GM12878 (cell line): ENCODE measurements around the gene PPP2R3A. TPM values are rescaled to one million over a fixed set of nuclear protein-coding genes. Genes with fewer than 3 reads are reported as not detected.
A peak's percentile ranks its signal among the peaks of the same experiment; 100 is the strongest.

Source experiments
- ATAC-seq: fragments of 200-7000 bp; cut with Tn5 transposase; 3 replicates; pipeline ENCODE4 v1.9.1; 2020; ENCODE audit warnings: mild to moderate bottlenecking, moderate library complexity
- BruUV-seq: library from RNA; stranded (reverse); fragments of 400-500 nt; replicated peaks from 2 replicates; lab custom pipeline; 2021; lab: Mats Ljungman, UMichigan
- CTCF ChIA-PET: fragments of 300-600 bp; sonication (Branson Sonifier 250); formaldehyde crosslinking; extraction: SDS; loops from one replicate; lab custom pipeline; 2021; ENCODE audit warnings: inconsistent platforms; lab: Yijun Ruan, JAX
- POLR2A ChIA-PET: fragments of 350-600 bp; formaldehyde crosslinking; extraction: SDS; loops from one replicate; lab custom pipeline; 2021; ENCODE audit warnings: inconsistent platforms; lab: Charles Lee
- RAD21 ChIA-PET: fragments of 300-600 bp; sonication (Branson Sonifier 250); formaldehyde crosslinking; loops from one replicate; lab custom pipeline; 2023; ENCODE audit warnings: antibody characterized with exemption; ENCODE audit not compliant: unreplicated experiment; lab: Charles Lee
- SMC1A ChIA-PET: fragments of 300-600 bp; sonication (Branson Sonifier 250); formaldehyde crosslinking; loops from one replicate; lab custom pipeline; 2023; ENCODE audit not compliant: unreplicated experiment, uncharacterized antibody; lab: Charles Lee
- DNase-seq: peaks from one replicate; pipeline ENCODE4 v3.0.0-alpha.2; 2011; ENCODE audit warnings: low read depth, low spot score
- FAIRE-seq: peaks from 3 replicates; lab custom pipeline; 2011; peaks lifted over from hg19 to GRCh38; lab: Jason Lieb, UNC
- H2AFZ ChIP-seq: 2 replicates; pipeline ENCODE4 v1.6.0; 2011; ENCODE audit warnings: low read depth, low read length, control low read depth; ENCODE audit not compliant: control insufficient read depth
- H3K27ac ChIP-seq: 2 replicates; pipeline ENCODE4 v1.5.1; 2011; ENCODE audit warnings: control low read depth; ENCODE audit not compliant: control insufficient read depth, insufficient read depth
- H3K27me3 ChIP-seq, 2 experiments: replicated peaks in 1 of 2; 2 replicates each; pipeline versions ENCODE4 v1.6.0 to v1.6.1; 2011; ENCODE audit warnings: low read length in 1 of 2; ENCODE audit not compliant: control insufficient read depth in 2 of 2, insufficient read depth in 2 of 2
- H3K36me3 ChIP-seq, 2 experiments: 2 replicates each; pipeline ENCODE4 v1.5.1; 2011; ENCODE audit warnings: low read length in 1 of 2; ENCODE audit not compliant: control insufficient read depth in 2 of 2, insufficient read depth in 2 of 2
- H3K4me1 ChIP-seq: 2 replicates; pipeline ENCODE4 v1.6.1; 2011; ENCODE audit warnings: mild to moderate bottlenecking, low read length, moderate library complexity, mixed read lengths; ENCODE audit not compliant: control insufficient read depth, insufficient read depth
- H3K4me2 ChIP-seq: 2 replicates; pipeline ENCODE4 v1.6.0; 2011; ENCODE audit warnings: control low read depth; ENCODE audit not compliant: control insufficient read depth, insufficient read depth
- H3K4me3 ChIP-seq: fragments of 200-600 bp; sonication (generic); 2 replicates; pipeline ENCODE4 v1.5.1; 2016
- H3K79me2 ChIP-seq: 2 replicates; pipeline ENCODE4 v1.6.0; 2011; ENCODE audit warnings: low read length; ENCODE audit not compliant: control insufficient read depth, insufficient read depth
- H3K9ac ChIP-seq: 2 replicates; pipeline ENCODE4 v1.8.0; 2011; ENCODE audit warnings: low read length, control low read depth, mixed read lengths; ENCODE audit not compliant: control insufficient read depth, insufficient read depth
- H3K9me3 ChIP-seq: replicated peaks from 3 replicates; pipeline ENCODE4 v1.5.1; 2011; ENCODE audit warnings: mild to moderate bottlenecking, low read length; ENCODE audit not compliant: control insufficient read depth, insufficient read depth
- H4K20me1 ChIP-seq: 2 replicates; pipeline ENCODE4 v1.6.0; 2011; ENCODE audit not compliant: control insufficient read depth, insufficient read depth
- BMI1 ChIP-seq: fragments of 450-650 bp; IDR thresholded peaks from 2 replicates; pipeline ENCODE4 v1.6.1; 2016; ENCODE audit warnings: mild to moderate bottlenecking, moderate library complexity, borderline replicate concordance
- EGR1 ChIP-seq, 2 experiments: IDR thresholded peaks; 1 replicate in 1 of 2; 2 replicates in 1 of 2; pipeline ENCODE4 v1.6.1; 2011 to 2012; ENCODE audit warnings: low read depth in 2 of 2, low read length in 2 of 2, borderline replicate concordance in 1 of 2, mild to moderate bottlenecking in 1 of 2, moderate library complexity in 1 of 2
- ETV6 ChIP-seq, 2 experiments: fragments of 450-650 bp in 1 of 2; IDR thresholded peaks in 1 of 2; conservative IDR thresholded peaks in 1 of 2; 2 replicates each; pipeline ENCODE4 v1.6.1; 2014; ENCODE audit warnings: antibody characterized with exemption in 1 of 2, borderline replicate concordance in 1 of 2, low read depth in 1 of 2, mild to moderate bottlenecking in 1 of 2, moderate library complexity in 1 of 2
- HDGF ChIP-seq: fragments of 450-650 bp; IDR thresholded peaks from 2 replicates; pipeline ENCODE4 v1.6.1; 2016; ENCODE audit warnings: antibody characterized with exemption
- NFIC ChIP-seq: IDR thresholded peaks from 2 replicates; pipeline ENCODE4 v1.6.1; 2012; ENCODE audit warnings: low read depth, mild to moderate bottlenecking, inconsistent platforms, low read length, moderate library complexity
- SPI1 ChIP-seq: IDR thresholded peaks from 2 replicates; pipeline ENCODE4 v1.6.1; 2011; ENCODE audit warnings: low read depth, mild to moderate bottlenecking, low read length, moderate library complexity, borderline replicate concordance; ENCODE audit not compliant: insufficient read depth
- TARDBP ChIP-seq: IDR thresholded peaks from 2 replicates; pipeline ENCODE4 v1.6.1; 2016; ENCODE audit warnings: borderline replicate concordance
- WRNIP1 ChIP-seq: IDR thresholded peaks from 2 replicates; pipeline ENCODE4 v1.6.1; 2011; ENCODE audit warnings: low read depth, low read length, improper control_type of control experiment, borderline replicate concordance
- WGBS: methylation state at CpG from one replicate; pipeline ENCODE4 v1.1.6; 2016; ENCODE audit warnings: low lambda C conversion rate; ENCODE audit not compliant: insufficient replicate concordance, insufficient coverage; ENCODE audit errors: missing lambda C conversion rate; 5-methylcytosine and 5-hydroxymethylcytosine counted together
- in situ Hi-C: fragments of 300-500 bp; cut with MboI; formaldehyde crosslinking; loops from 9 replicates; pipeline ENCODE4 v1.14.3; 2018; ENCODE audit warnings: mixed read lengths
- intact Hi-C: fragments of 100-400 bp; cut with micrococcal nuclease; formaldehyde crosslinking; loops from one replicate; pipeline ENCODE4 v1.14.2; 2022; ENCODE audit not compliant: unreplicated experiment
- polyA plus RNA-seq, 11 experiments: library from polyadenylated mRNA; depleted of rRNA in 4 of 11; unstranded in 6 of 11; stranded (reverse) in 5 of 11; fragments of >200 nt; fragmentation: Nextera tagmentation in 4 of 11; fragmentation: Illumina TruSeq in 1 of 11; extraction: Ambion mirVana in 4 of 11; extraction: Trizol in 1 of 11; gene quantifications; 1 replicate in 1 of 11; 2 replicates in 10 of 11; pipeline versions ENCODE4 v1.2.1 to v1.2.3, GENCODE V29; 2011 to 2016; ENCODE audit warnings: inconsistent platforms in 2 of 11, missing spikeins in 2 of 11, low read depth in 1 of 11
- total RNA-seq, 4 experiments: library from RNA; depleted of rRNA in 3 of 4; stranded (reverse); fragments of >200 nt in 3 of 4; fragmentation: Illumina TruSeq in 1 of 4; extraction: Trizol in 1 of 4; gene quantifications; 2 replicates each; pipeline versions ENCODE4 v1.2.1 to v1.2.3, GENCODE V29; 2013 to 2021
- TF ChIP-seq, protein P1 (sequence below): fragments of 450-650 bp; formaldehyde crosslinking; IDR thresholded peaks from 2 replicates; pipeline ENCODE4 v1.4.0; 2020; ENCODE audit warnings: mild to moderate bottlenecking, moderate library complexity
- TF ChIP-seq, protein P2 (sequence below): IDR thresholded peaks from 2 replicates; pipeline ENCODE4 v1.6.1; 2011; ENCODE audit warnings: mild to moderate bottlenecking, low read depth, low read length, moderate library complexity; ENCODE audit not compliant: insufficient replicate concordance
- TF ChIP-seq, protein P3 (sequence below), 3 experiments: IDR thresholded peaks in 2 of 3; conservative IDR thresholded peaks in 1 of 3; 2 replicates each; pipeline ENCODE4 v1.5.1; 2011; ENCODE audit warnings: low read depth in 3 of 3, low read length in 3 of 3, mild to moderate bottlenecking in 3 of 3, control low read depth in 2 of 3, moderate library complexity in 2 of 3, inconsistent platforms in 1 of 3, mixed read lengths in 1 of 3; ENCODE audit not compliant: control insufficient read depth in 2 of 3, insufficient read depth in 1 of 3; ENCODE audit errors: extremely low read depth in 1 of 3

The PPP2R3A gene
- total and polyA plus RNA-seq, 10 of the 15 experiments (the other 5 are each of a cell fraction or from before 2014, with no cell fraction given): under 0.01 to 0.16 (median 0.06) TPM; not detected in 5

DNA sequence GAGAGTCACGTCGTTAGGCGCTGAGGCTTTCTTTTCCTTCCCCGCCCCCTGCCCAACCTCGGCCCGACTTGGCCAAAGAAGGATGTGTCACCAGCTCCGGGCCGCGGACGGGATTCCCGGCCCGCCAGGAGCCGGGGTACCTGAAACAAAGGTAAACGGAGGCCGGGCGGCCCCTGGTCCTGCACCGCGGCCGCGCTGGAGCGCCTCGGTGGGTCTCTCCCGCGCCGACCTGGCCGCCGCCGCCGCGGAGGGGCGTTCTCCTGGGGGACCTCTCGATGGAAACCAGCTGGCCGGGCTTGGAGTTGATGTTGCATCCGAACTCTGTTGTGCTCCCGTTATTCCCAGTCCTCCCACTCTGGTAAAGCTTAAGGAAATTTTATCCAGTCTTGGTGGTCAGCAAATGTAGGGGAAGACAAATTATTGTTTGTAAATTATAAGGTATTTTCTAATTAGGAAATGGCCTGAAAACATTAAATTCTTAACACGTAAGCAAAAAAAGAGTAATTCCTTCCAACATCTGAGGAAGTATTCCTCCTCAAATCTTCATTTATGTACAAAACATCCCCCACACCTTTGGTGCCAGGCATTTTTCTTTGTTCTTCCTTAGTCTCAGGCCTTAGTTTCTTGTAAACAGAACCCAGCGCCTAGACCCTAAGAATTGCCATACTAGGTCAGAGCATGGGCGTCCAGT is 888 bp downstream of the PPP2R3A start:
- in situ Hi-C loops: no loop called here
- H3K4me1 ChIP-seq: no peaks in the 10 kb centered on the region; the same call in 1 of the 2 replicates
- H3K4me2 ChIP-seq: peak overlapping the region; percentile 75
- no peaks in the 10 kb centered on the region for H4K20me1 ChIP-seq
- POLR2A ChIA-PET: no interaction called here
- RAD21 ChIA-PET: no interaction called here
- no TSS peak for BruUV-seq
- DNase-seq (no peak), ATAC-seq (no peak; the same call in 1 of the 3 replicates), FAIRE-seq (no peak)
- peak overlapping the region; percentile 61 for H2AFZ ChIP-seq
- SMC1A ChIA-PET: interaction anchor here (0.6 kb wide), 1 partner anchor 92 kb away, joined by 3 read pairs; no protein-coding TSS in a partner anchor
- CTCF ChIA-PET: no interaction called here
- H3K79me2 ChIP-seq: no peaks in the 10 kb centered on the region
- H3K9me3 ChIP-seq: no peaks in the 10 kb centered on the region; the same call in 2 of the 3 replicates
- H3K4me3 ChIP-seq: peak overlapping the region; percentile 68
- H3K27me3 ChIP-seq: peaks cover 0 to 5% of the 10 kb centered on the region in 2 experiments; a peak in 2 of 4 replicates
- no peak overlapping the region for H3K27ac ChIP-seq
- H3K9ac ChIP-seq: no peak overlapping the region
- WGBS: 14% methylated on average over 31 of the region's 38 CpGs
- no peaks in the 10 kb centered on the region for H3K36me3 ChIP-seq
- intact Hi-C loops: no loop called here
- TF ChIP-seq, protein P1, sequence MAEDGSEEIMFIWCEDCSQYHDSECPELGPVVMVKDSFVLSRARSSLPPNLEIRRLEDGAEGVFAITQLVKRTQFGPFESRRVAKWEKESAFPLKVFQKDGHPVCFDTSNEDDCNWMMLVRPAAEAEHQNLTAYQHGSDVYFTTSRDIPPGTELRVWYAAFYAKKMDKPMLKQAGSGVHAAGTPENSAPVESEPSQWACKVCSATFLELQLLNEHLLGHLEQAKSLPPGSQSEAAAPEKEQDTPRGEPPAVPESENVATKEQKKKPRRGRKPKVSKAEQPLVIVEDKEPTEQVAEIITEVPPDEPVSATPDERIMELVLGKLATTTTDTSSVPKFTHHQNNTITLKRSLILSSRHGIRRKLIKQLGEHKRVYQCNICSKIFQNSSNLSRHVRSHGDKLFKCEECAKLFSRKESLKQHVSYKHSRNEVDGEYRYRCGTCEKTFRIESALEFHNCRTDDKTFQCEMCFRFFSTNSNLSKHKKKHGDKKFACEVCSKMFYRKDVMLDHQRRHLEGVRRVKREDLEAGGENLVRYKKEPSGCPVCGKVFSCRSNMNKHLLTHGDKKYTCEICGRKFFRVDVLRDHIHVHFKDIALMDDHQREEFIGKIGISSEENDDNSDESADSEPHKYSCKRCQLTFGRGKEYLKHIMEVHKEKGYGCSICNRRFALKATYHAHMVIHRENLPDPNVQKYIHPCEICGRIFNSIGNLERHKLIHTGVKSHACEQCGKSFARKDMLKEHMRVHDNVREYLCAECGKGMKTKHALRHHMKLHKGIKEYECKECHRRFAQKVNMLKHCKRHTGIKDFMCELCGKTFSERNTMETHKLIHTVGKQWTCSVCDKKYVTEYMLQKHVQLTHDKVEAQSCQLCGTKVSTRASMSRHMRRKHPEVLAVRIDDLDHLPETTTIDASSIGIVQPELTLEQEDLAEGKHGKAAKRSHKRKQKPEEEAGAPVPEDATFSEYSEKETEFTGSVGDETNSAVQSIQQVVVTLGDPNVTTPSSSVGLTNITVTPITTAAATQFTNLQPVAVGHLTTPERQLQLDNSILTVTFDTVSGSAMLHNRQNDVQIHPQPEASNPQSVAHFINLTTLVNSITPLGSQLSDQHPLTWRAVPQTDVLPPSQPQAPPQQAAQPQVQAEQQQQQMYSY (CRISPR knock-in tag): no peak
- no peak for TF ChIP-seq ETV6 (conservative IDR thresholded peaks at IDR 0.05 in 1 of 2, IDR thresholded peaks at IDR 0.05 in 1 of 2; ENCODE audit: borderline replicate concordance in 1 of 2, low read depth in 1 of 2)
- TF ChIP-seq, protein P2, sequence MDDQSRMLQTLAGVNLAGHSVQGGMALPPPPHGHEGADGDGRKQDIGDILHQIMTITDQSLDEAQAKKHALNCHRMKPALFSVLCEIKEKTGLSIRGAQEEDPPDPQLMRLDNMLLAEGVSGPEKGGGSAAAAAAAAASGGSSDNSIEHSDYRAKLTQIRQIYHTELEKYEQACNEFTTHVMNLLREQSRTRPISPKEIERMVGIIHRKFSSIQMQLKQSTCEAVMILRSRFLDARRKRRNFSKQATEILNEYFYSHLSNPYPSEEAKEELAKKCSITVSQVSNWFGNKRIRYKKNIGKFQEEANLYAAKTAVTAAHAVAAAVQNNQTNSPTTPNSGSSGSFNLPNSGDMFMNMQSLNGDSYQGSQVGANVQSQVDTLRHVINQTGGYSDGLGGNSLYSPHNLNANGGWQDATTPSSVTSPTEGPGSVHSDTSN: no peak
- no peak for TF ChIP-seq SPI1
- no peak for TF ChIP-seq EGR1 (IDR thresholded peaks at IDR 0.05; ENCODE audit: borderline replicate concordance in 1 of 2, low read depth in 2 of 2, low read length in 2 of 2)
- no peak for TF ChIP-seq WRNIP1
- TF ChIP-seq BMI1: no peak
- TF ChIP-seq HDGF: no peak
- TF ChIP-seq TARDBP: no peak
- TF ChIP-seq NFIC: no peak
- TF ChIP-seq, protein P3, sequence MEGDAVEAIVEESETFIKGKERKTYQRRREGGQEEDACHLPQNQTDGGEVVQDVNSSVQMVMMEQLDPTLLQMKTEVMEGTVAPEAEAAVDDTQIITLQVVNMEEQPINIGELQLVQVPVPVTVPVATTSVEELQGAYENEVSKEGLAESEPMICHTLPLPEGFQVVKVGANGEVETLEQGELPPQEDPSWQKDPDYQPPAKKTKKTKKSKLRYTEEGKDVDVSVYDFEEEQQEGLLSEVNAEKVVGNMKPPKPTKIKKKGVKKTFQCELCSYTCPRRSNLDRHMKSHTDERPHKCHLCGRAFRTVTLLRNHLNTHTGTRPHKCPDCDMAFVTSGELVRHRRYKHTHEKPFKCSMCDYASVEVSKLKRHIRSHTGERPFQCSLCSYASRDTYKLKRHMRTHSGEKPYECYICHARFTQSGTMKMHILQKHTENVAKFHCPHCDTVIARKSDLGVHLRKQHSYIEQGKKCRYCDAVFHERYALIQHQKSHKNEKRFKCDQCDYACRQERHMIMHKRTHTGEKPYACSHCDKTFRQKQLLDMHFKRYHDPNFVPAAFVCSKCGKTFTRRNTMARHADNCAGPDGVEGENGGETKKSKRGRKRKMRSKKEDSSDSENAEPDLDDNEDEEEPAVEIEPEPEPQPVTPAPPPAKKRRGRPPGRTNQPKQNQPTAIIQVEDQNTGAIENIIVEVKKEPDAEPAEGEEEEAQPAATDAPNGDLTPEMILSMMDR (IDR thresholded peaks at IDR 0.05 in 2 of 3, conservative IDR thresholded peaks at IDR 0.05 in 1 of 3; ENCODE audit: control insufficient read depth in 2 of 3, extremely low read depth in 1 of 3, insufficient read depth in 1 of 3, low read depth in 3 of 3, low read length in 3 of 3): no peak
